Adrenal gland (tissue), 12 donors: ENCODE data around the gene PCGF3. TPM values are rescaled to one million over a fixed set of nuclear protein-coding genes. Genes with fewer than 3 reads are reported as not detected.

Experiments used
- DNase-seq, 7 donors: peaks; one replicate each; pipeline ENCODE4 v3.0.0-alpha.2; 2019 to 2020
- H3K27ac ChIP-seq, 5 donors: fragments of 200-600 bp; sonication (generic) in 4 of 5; 1 replicate in 3 of 5; 2 replicates in 2 of 5; pipeline versions ENCODE4 v1.5.1 to v1.8.0; 2016 to 2020; ENCODE audit warnings: mild to moderate bottlenecking in 1 of 5
- H3K27me3 ChIP-seq: fragments of 200-600 bp; 2 replicates; pipeline ENCODE4 v1.8.0; 2021
- H3K36me3 ChIP-seq, 2 donors: fragments of 200-600 bp; replicated peaks in 1 of 2; 1 replicate in 1 of 2; 2 replicates in 1 of 2; pipeline versions ENCODE4 v1.5.1 to v1.8.0; 2018 to 2022
- H3K4me1 ChIP-seq, 2 donors: fragments of 200-600 bp; replicated peaks in 1 of 2; 1 replicate in 1 of 2; 2 replicates in 1 of 2; pipeline versions ENCODE4 v1.5.1 to v1.8.0; 2018 to 2021
- H3K4me3 ChIP-seq, 4 donors: fragments of 200-600 bp; sonication (generic) in 3 of 4; one replicate each; pipeline ENCODE4 v1.5.1; 2016 to 2018
- H3K9me3 ChIP-seq, 3 donors: fragments of 200-600 bp; sonication (generic) in 1 of 3; replicated peaks in 1 of 3; 1 replicate in 2 of 3; 2 replicates in 1 of 3; pipeline versions ENCODE4 v1.5.1 to v1.8.0; 2016 to 2021
- POLR2A ChIP-seq, 2 donors: fragments of 450-650 bp; IDR thresholded peaks; one replicate each; pipeline ENCODE4 v1.6.1; 2017; ENCODE audit warnings: antibody characterized with exemption in 2 of 2, mild to moderate bottlenecking in 2 of 2, moderate library complexity in 1 of 2
- WGBS, 4 donors: extraction: QIAGEN DNeasy Blood & Tissue Kit in 2 of 4; methylation state at CpG; one replicate each; pipeline versions ENCODE4 v1.1.5 to v1.1.7; 2013 to 2017; 5-methylcytosine and 5-hydroxymethylcytosine counted together
- intact Hi-C, 2 donors: fragments of 100-400 bp; cut with DNase I; formaldehyde crosslinking; loops; one replicate each; pipeline versions ENCODE4 v1.14.1 to v1.15.0; 2022 to 2023
- polyA plus RNA-seq, 3 donors: library from polyadenylated mRNA; stranded (reverse); fragments of 200-250 nt in 2 of 3; fragments of 350-450 nt in 1 of 3; fragmentation: Illumina TruSeq in 1 of 3; extraction: RNeasy Lipid Tissue Mini Kit (QIAGEN cat#74804) in 1 of 3; gene quantifications; one replicate each; pipeline ENCODE4 v1.2.3, GENCODE V29; 2013 to 2014
- total RNA-seq, 9 donors: library from RNA; depleted of rRNA in 4 of 9; stranded (reverse); fragments of >200 nt in 4 of 9; fragments of 120-200 nt in 1 of 9; fragmentation: NEBNext Ultra II Directional in 1 of 9; extraction: Animal tissue kit (Norgen Biotek cat#: 25700) in 1 of 9; gene quantifications; one replicate each; pipeline versions ENCODE4 v1.1.0 to v1.2.4, GENCODE V29; 2013 to 2023
- TF ChIP-seq, protein P1 (sequence below), 6 experiments: fragments of 450-650 bp in 4 of 6; fragments of 200-600 bp in 2 of 6; sonication (generic) in 1 of 6; IDR thresholded peaks; 1 replicate in 5 of 6; 2 replicates in 1 of 6; pipeline versions ENCODE4 v1.5.1 to v1.8.0; 2016 to 2021; ENCODE audit warnings: antibody characterized with exemption in 6 of 6, mild to moderate bottlenecking in 2 of 6, moderate library complexity in 1 of 6
- donor health status: healthy with polysubstance abuse.
- donor health status: Bipolar disorder and iron deficiency.
- donor health status: DM: yes; HTN: yes; CAD: no.
- donor health status: DM: no; HTN: no; CAD: no.
- donor health status: DM: no; HTN: no; CAD: no.
- donor health status: DM: yes; HTN: yes; CAD: no.

PCGF3 gene
- total and polyA plus RNA-seq, 12 donors = 26.4 to 178 (median 70.7) TPM

DNA sequence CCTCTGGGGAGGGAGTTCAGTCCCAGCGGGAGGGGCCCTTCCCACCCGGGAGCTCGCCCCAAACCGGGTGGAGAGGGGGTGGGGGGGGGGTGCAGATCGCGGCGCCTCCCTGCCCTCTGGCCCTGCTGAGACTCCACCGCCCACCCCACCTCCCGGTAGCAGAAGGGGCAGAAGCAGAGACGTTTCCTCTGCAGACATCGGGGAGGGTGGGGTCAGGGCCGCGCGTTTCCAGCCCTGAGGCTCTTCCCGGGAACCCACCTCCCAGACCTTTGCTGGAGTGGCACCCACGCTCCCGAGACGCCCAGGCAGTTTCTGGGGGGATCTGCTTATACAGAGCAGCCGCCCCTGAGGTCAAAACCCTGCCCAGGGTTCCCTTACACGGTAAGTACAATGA lies 90.1 kb downstream of the PCGF3 start:
- no peaks in the 10 kb centered on the region for H3K4me1 ChIP-seq
- TF ChIP-seq, protein P1, sequence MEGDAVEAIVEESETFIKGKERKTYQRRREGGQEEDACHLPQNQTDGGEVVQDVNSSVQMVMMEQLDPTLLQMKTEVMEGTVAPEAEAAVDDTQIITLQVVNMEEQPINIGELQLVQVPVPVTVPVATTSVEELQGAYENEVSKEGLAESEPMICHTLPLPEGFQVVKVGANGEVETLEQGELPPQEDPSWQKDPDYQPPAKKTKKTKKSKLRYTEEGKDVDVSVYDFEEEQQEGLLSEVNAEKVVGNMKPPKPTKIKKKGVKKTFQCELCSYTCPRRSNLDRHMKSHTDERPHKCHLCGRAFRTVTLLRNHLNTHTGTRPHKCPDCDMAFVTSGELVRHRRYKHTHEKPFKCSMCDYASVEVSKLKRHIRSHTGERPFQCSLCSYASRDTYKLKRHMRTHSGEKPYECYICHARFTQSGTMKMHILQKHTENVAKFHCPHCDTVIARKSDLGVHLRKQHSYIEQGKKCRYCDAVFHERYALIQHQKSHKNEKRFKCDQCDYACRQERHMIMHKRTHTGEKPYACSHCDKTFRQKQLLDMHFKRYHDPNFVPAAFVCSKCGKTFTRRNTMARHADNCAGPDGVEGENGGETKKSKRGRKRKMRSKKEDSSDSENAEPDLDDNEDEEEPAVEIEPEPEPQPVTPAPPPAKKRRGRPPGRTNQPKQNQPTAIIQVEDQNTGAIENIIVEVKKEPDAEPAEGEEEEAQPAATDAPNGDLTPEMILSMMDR (IDR thresholded peaks at IDR 0.05) = no peak
- no peak for TF ChIP-seq POLR2A (IDR thresholded peaks at IDR 0.05)
- 33 to 73% (median 48%) methylated on average over 3 to 20 of the region's 20 CpGs for WGBS, 4 donors
- intact Hi-C loops = no loop called here
- H3K4me3 ChIP-seq = no peak overlapping the region
- no peak overlapping the region for H3K27ac ChIP-seq
- H3K27me3 ChIP-seq = no peaks in the 10 kb centered on the region
- no peaks in the 10 kb centered on the region for H3K36me3 ChIP-seq
- DNase-seq = no peak
- H3K9me3 ChIP-seq = no peaks in the 10 kb centered on the region

DNA sequence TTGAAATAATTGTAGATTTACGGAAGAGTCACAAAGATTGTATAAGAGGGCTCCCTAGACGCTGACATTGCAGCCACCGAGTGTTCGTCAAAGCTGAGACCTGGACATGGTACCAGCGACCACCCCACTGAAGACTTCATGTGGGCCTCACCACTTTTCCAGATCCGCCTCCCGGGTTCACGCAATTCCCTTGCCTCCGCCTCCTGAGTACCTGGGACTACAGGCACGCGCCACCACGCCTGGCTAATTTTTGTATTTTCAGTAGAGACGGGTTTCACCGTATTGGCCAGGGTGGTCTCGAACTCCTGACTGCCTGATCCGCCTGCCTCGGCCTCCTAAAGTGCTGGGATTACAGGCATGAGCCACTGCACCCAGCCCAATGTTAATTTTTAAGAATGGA lies 90.6 kb downstream of the PCGF3 start:
- Histone ChIP-seq H3K9me3 (no peaks in the 10 kb centered on the region), H3K4me3 (no peak overlapping the region), H3K4me1 (no peaks in the 10 kb centered on the region), H3K36me3 (no peaks in the 10 kb centered on the region), H3K27me3 (no peaks in the 10 kb centered on the region), H3K27ac (no peak overlapping the region)
- 91 to 96% (median 96%) methylated on average over 17 of the region's 17 CpGs for WGBS, 4 donors
- DNase-seq = no peak
- TF ChIP-seq POLR2A (IDR thresholded peaks at IDR 0.05) = no peak
- TF ChIP-seq, protein P1 (IDR thresholded peaks at IDR 0.05) = no peak
- intact Hi-C loops = no loop called here

DNA sequence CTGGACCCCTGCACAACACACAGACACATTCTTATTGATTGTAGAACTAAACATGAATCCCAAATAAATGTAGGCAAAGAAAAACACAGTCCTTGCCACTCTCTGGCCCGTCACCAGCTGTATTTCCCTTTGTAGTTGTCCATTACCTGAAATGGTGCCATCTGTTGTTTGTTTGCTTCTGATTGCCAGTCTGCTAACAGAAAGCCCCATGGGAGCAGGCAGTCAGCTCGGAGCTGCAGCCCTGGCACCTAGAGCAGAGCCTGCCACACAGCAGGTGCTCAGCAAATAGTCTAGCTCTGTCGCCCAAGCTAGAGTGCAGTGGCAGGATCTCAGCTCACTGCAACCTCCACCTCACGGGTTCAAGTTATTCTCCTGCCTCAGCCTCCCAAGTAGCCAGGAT lies 91.4 kb downstream of the PCGF3 start:
- DNase-seq = no peak
- no peaks in the 10 kb centered on the region for H3K36me3 ChIP-seq
- intact Hi-C loops = no loop called here
- TF ChIP-seq, protein P1 (IDR thresholded peaks at IDR 0.05) = no peak
- no peak for TF ChIP-seq POLR2A (IDR thresholded peaks at IDR 0.05)
- H3K4me3 ChIP-seq = no peak overlapping the region
- no peaks in the 10 kb centered on the region for H3K27me3 ChIP-seq
- no peaks in the 10 kb centered on the region for H3K4me1 ChIP-seq
- WGBS, 4 donors = 84 to 91% (median 89%) methylated on average over 3 to 4 of the region's 4 CpGs
- H3K27ac ChIP-seq = no peak overlapping the region
- no peaks in the 10 kb centered on the region for H3K9me3 ChIP-seq

DNA sequence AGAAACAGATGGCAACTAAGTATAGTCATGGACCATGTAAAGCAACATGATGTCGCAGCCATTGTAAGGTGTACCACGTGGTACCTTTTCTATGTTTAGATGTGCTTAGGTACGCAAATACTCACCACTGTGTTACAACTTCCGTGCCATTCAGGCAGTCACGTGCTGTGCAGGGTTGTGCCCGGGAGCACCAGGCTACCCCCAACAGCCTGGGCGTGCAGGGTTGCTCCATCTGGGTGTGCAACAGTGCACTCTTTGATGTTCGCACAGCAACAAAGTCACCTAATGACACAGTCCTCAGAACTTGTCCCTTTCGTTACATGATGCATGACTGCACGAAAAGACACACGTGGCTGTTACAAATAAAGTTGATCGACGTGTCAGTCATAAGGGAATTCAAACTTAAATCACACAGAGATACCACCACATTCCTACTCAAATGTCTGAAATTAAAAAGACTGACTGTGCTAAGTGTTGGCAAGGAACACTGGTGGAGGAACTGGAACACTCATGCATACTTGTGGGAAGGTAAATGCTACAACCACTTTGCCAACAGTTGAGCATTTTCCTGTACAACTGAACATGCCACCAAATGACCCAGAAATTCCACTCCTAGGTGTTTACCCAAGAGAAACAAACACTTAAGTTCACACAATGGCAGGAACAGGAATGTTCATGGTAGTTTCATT lies 95.9 kb downstream of the PCGF3 start:
- H3K4me3 ChIP-seq = no peak overlapping the region
- H3K36me3 ChIP-seq = no peaks in the 10 kb centered on the region
- H3K4me1 ChIP-seq = no peaks in the 10 kb centered on the region
- intact Hi-C loops = no loop called here
- no peak overlapping the region for H3K27ac ChIP-seq
- TF ChIP-seq, protein P1 (IDR thresholded peaks at IDR 0.05) = no peak
- no peak for TF ChIP-seq POLR2A (IDR thresholded peaks at IDR 0.05)
- H3K9me3 ChIP-seq = no peaks in the 10 kb centered on the region
- no peak for DNase-seq
- 92 to 95% (median 93%) methylated on average over 13 of the region's 13 CpGs for WGBS, 4 donors
- H3K27me3 ChIP-seq = no peaks in the 10 kb centered on the region
